Hepatocyte (in vitro differentiated cells): ENCODE data around the gene SEC22C.

Experiments
- EZH2 ChIP-seq: fragments of 200-600 bp; sonication (generic); IDR thresholded peaks from 2 replicates; pipeline ENCODE4 v1.6.1; 2016; ENCODE audit warnings: antibody characterized with exemption, mild to moderate bottlenecking, borderline replicate concordance
- TF ChIP-seq, protein P1 (sequence below): fragments of 200-600 bp; sonication (generic); IDR thresholded peaks from 2 replicates; pipeline ENCODE4 v1.5.1; 2016; ENCODE audit warnings: antibody characterized with exemption, mild to moderate bottlenecking; ENCODE audit not compliant: poor library complexity

DNA sequence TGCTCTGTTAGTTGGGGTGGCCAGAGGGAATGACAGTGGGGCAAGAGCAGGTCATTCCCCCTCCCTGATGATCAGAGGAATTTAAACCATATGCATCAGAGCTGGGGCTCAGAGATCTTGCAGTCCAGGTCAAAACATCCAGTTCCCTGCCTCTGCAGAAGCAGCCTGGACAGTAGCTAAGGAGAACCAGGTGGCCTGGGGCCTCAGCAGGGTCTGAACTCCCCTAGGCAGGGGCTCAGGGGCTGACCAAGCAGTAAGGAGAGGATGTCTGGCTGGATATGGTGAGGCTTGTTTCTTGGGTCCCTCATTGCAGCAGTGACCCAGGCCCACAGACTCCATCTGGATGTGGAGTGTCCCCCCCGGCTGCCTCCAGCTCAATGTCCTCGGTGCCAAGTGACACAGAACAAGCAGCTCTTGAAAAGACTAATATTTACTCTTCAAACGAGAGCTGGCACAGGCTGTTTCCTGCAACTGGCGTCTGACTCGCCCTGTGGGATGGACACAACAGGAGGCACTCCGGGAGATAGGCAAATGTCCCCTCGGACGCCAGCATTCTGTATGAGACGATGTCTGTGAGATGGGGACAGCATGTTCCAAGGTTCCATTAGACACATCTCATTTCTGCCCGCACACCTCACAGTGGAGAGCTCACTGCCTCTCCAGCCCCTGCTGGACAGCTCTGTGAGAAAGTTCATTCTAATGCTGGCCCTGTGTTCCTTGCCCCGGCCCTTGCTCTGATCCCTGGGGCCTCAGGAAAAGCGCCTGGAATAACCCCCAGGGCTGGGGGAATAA, 37.1 kb downstream of the SEC22C start:
- TF ChIP-seq, protein P1, sequence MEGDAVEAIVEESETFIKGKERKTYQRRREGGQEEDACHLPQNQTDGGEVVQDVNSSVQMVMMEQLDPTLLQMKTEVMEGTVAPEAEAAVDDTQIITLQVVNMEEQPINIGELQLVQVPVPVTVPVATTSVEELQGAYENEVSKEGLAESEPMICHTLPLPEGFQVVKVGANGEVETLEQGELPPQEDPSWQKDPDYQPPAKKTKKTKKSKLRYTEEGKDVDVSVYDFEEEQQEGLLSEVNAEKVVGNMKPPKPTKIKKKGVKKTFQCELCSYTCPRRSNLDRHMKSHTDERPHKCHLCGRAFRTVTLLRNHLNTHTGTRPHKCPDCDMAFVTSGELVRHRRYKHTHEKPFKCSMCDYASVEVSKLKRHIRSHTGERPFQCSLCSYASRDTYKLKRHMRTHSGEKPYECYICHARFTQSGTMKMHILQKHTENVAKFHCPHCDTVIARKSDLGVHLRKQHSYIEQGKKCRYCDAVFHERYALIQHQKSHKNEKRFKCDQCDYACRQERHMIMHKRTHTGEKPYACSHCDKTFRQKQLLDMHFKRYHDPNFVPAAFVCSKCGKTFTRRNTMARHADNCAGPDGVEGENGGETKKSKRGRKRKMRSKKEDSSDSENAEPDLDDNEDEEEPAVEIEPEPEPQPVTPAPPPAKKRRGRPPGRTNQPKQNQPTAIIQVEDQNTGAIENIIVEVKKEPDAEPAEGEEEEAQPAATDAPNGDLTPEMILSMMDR: no peak
- no peak for TF ChIP-seq EZH2
